ENCODE data around the gene ING5.
"Not testable (repeated sequence)": the region's sequence is repeated elsewhere in the genome, so short reads cannot be mapped to it uniquely, and the experiment has no call there.

ING5 gene

DNA sequence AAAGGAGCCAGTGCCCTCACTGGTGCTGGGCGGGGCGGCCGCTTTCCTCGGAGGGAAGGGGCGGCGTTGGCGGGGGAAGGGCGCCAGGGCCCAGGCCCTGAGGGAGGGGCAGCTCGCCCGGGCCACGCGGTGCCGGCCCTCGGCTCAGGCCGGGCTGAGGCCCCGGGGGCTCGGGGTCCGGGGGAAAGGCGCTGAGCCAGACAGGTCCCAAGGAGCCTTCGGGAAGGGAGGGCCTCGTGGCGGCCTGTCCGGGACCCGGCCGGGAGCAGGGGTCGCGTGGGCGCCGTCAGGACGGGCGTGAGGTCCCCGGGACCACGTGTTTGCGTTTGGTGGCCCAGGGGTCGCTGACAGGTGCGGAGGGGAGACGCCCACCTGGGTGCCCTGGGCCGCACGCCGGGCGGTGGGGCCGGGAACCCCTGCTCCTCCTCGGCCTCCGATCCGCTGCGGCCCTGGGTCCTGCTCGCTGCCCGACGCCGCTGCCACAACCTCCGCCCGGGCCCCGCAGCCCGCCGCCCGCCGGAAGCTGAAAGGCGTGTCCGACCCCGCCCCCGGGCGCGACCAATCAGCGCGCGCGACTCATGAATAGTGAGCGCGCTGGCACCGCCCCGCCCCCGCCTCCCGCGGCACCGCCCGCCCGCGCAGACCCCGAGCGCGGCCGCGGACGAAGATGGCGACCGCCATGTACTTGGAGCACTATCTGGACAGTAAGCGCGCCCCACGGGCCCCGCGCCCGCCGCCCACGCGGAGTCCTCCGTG, at the start of gene ING5:
ING5 (plus strand) TSS at position 641 of the 756 bp plus-strand sequence; CDS start at position 668, 27 bp downstream.
- H3K9me3 Mint-ChIP-seq, result peaks cover under 1% of the 10 kb centered on the region
- DNase-seq, result peak; percentile 98
- H3K36me3 Mint-ChIP-seq (ENCODE audit: low read depth), result peaks cover 45% of the 10 kb centered on the region
- H3K27ac Mint-ChIP-seq, result peak within 1 kb of the TSS; percentile 94
- H3K4me3 Mint-ChIP-seq, result peak within 1 kb of the TSS; percentile 89
- no peaks in the 10 kb centered on the region for H3K27me3 Mint-ChIP-seq
- peaks cover 34% of the 10 kb centered on the region for H3K4me1 Mint-ChIP-seq (ENCODE audit: low read depth)

DNA sequence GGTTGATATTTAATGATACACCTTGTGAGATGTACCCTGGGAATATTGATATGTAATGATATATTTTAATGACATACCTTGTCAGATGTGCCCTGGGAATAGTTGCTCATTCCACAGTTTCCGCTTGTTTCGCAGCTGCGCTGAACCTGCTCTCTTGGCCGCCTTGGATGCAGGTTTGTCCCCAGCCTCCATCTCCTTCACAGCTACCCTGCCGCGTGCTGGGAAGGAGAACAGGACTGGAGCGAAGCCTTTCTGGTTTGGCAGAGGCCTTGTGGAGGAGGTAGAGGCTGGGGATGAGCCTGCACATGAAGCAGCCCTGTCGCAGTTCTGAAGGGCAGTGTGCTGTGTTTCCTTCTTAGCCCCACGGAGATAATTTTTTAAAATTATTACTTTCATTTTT, 49.7 kb upstream of the ING5 start:
- no peak overlapping the region for H3K27ac Mint-ChIP-seq
- no peaks in the 10 kb centered on the region for H3K27me3 Mint-ChIP-seq
- H3K4me1 Mint-ChIP-seq (ENCODE audit: low read depth), result peaks cover 11% of the 10 kb centered on the region
- H3K36me3 Mint-ChIP-seq (ENCODE audit: low read depth), result peaks cover 63% of the 10 kb centered on the region
- H3K9me3 Mint-ChIP-seq, result no peaks in the 10 kb centered on the region
- H3K4me3 Mint-ChIP-seq, result no peak overlapping the region
- DNase-seq, result no peak

DNA sequence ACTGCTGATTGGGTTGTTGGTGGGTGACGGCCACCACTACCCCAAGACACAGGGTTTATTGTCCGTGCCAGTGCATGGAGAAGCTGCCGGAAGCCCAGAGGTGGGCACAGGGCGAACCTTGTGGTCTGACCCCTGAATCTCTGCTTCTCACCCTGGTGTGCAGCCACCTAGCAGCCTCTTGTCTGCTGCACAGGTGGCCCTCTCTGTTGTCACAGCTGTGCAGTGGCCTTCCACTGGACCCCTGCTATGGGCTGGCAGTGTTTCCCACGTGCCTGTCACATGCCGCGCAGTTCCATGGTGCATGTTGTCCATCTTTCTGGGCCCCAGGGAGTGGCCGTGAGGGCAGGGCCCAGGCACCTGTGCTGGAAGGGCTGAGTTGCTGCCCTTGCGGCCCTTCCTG, 49.1 kb upstream of the ING5 start:
- Mint-ChIP-seq H3K27me3 (no peaks in the 10 kb centered on the region), H3K9me3 (no peaks in the 10 kb centered on the region), H3K36me3 (ENCODE audit: low read depth) (peaks cover 69% of the 10 kb centered on the region)

DNA sequence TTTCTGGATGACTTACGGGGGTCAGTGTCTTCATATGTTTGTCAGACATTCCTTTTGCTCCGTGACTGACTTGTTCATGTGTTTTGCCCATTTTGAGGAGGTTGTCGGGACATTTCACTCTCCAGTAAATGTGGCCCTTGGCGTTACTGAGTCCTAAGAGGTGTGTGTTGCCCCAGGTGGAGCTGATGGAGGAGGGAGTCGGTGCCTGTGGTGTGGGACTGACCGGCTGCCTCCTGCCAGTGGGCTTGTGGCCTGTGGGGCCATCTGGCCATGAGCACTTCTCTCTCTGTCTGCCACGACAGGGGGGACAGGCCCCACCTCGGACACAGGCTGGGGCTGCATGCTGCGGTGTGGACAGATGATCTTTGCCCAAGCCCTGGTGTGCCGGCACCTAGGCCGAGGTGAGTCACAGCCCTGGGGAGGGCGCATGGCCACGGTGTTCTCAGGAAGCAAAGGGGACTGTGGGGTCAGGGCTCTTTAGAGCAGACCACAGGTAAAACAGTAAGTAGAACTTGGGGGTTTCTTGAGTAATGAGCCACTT, 48.6 kb upstream of the ING5 start:
- Mint-ChIP-seq H3K4me3 (no peak overlapping the region), H3K9me3 (no peaks in the 10 kb centered on the region), H3K4me1 (ENCODE audit: low read depth) (peaks cover 11% of the 10 kb centered on the region), H3K36me3 (ENCODE audit: low read depth) (peaks cover 73% of the 10 kb centered on the region), H3K27ac (no peak overlapping the region), H3K27me3 (no peaks in the 10 kb centered on the region)
- no peak for DNase-seq

More for the DNA sequence above, 49.1 kb upstream of the ING5 start:
- Mint-ChIP-seq H3K4me3 (no peak overlapping the region), H3K4me1 (ENCODE audit: low read depth) (peaks cover 11% of the 10 kb centered on the region), H3K27ac (no peak overlapping the region)
- no peak for DNase-seq

DNA sequence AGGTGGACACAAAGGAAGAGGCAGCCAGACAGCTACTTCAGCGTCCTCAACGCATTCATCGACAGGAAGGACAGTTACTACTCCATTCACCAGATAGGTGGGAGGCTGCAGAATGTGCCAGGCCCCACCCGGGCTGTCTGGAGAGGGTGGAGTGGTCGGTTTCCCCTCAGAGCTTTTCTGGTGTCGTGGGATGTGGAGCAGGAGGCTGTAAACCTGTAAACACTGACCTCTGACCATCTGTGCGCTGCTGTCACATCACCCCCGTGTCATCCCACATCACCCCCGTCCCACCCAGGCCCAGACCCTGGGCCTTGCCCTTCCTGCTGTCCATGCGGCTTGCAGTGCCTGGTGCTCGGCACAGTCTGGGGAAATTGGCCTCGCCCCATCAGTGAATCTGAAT, 47.3 kb upstream of the ING5 start:
- H3K36me3 Mint-ChIP-seq (ENCODE audit: low read depth), result peaks cover 85% of the 10 kb centered on the region
- H3K27me3 Mint-ChIP-seq, result no peaks in the 10 kb centered on the region
- H3K27ac Mint-ChIP-seq, result no peak overlapping the region
- no peaks in the 10 kb centered on the region for H3K9me3 Mint-ChIP-seq
- H3K4me3 Mint-ChIP-seq, result no peak overlapping the region
- no peak for DNase-seq
- H3K4me1 Mint-ChIP-seq (ENCODE audit: low read depth), result peaks cover 3% of the 10 kb centered on the region

DNA sequence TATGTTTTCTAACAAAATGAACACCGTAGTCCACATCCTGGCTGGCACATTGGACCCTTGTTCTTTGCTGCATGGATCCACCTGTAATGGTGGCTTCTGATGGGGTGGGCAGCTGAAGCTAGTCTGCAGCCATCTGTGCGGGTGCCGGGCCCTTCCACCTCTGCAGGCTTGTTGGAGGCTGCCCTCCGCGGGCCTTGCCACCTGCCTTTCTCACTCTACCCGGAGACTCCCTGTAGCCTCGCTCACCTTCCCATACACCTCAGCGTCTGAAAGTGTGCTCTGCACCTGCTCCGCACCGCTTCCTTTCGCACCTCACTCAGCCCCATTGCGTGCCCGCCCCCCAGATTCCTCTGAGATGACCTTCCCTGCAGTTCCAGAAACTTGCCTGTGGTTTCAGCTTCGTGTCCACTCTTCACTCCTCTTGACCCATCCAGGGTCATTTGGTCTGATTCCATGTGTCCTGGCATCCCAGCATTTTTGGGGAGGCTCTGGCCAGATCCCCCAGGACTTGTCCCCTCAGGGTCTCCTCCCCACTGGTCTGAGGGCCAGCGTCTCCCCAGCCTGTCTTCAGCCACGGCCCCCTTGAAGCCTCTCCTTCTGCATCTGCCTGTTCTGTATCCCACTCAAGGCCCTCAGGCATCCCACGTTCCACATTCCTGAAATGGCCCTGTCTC, 46.2 kb upstream of the ING5 start:
- no peak for DNase-seq
- H3K9me3 Mint-ChIP-seq, result no peaks in the 10 kb centered on the region
- H3K4me1 Mint-ChIP-seq (ENCODE audit: low read depth), result no peaks in the 10 kb centered on the region
- H3K27ac Mint-ChIP-seq, result no peak overlapping the region
- no peaks in the 10 kb centered on the region for H3K27me3 Mint-ChIP-seq
- peaks cover 94% of the 10 kb centered on the region for H3K36me3 Mint-ChIP-seq (ENCODE audit: low read depth)
- no peak overlapping the region for H3K4me3 Mint-ChIP-seq

DNA sequence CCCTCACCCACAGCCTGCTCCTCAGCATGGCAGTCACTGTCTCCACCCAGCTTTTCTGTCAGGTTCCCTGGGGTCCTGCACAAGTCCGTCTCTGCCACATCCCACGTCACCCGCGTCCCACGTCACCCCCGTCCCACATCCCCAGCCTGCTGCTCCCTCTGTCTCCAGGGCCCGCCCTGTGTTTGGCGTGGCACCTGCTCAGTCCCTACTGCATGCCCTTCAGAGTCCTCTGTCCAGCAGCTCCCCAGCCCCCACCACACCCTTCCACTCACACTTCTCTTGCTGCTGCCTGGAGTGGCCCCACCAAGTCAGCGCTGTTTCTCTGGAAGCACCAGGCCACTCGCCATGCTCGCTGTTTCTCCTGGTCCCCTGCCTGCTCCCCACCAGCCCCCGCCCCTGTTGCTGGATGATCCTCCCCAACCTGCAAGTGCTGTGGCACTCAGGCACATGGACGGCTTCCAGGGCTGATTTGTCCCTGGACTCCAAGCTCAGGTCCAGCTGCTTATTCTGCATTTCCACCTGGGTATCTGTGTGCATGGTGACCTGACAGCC, 45.6 kb upstream of the ING5 start:
- Mint-ChIP-seq H3K4me1 (ENCODE audit: low read depth) (no peaks in the 10 kb centered on the region), H3K27me3 (no peaks in the 10 kb centered on the region), H3K4me3 (no peak overlapping the region), H3K27ac (peak overlapping the region; percentile 37), H3K9me3 (no peaks in the 10 kb centered on the region), H3K36me3 (ENCODE audit: low read depth) (peaks cover 94% of the 10 kb centered on the region)
- DNase-seq, result no peak

DNA sequence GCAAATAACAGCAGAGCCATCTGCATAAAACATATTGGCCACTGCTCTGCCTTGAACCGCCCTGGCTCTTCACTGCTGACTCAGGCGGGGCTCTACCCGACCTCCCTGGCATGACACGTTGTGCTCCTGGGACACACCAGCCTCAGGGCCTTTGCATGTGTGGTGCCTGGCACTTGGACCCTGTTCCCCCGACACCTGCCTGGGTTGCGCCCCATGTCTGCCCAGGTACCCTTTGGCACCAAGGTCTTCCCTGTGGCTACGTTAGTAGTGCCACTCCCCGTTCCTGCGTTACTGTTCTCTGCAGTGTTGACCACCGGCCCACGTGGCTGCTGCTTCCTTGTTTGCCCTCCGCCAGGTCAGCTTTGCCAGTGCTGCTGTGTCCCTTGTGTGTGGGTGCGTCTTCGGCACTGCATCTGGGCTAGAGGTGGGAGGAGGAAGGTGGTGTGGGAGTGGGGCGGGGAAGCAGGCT, 44.0 kb upstream of the ING5 start:
- H3K9me3 Mint-ChIP-seq, result no peaks in the 10 kb centered on the region
- H3K4me3 Mint-ChIP-seq, result no peak overlapping the region
- H3K27me3 Mint-ChIP-seq, result no peaks in the 10 kb centered on the region
- no peak overlapping the region for H3K27ac Mint-ChIP-seq
- DNase-seq, result no peak
- H3K36me3 Mint-ChIP-seq (ENCODE audit: low read depth), result peaks cover 92% of the 10 kb centered on the region
- H3K4me1 Mint-ChIP-seq (ENCODE audit: low read depth), result no peaks in the 10 kb centered on the region

DNA sequence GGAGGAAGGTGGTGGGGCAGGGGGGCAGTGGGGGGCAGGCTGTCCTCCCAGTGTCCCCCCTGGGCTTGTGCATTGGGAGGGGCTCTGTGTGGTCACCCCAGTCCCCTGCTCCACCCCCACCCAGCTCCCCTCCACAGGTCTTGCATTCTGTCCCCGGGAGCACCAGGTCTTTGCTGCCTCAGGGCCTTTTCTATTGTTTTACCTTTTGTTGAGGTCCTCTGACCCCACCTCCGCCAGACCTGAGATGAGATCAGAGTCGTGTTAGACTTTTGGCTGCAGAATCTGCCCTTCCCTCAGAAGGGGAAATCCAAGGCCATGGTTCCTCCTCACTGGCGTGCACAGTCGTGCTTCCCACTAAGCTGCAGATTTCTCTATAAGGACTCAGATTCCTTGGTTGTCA, 43.5 kb upstream of the ING5 start:
- Mint-ChIP-seq H3K4me1 (ENCODE audit: low read depth) (no peaks in the 10 kb centered on the region), H3K36me3 (ENCODE audit: low read depth) (peaks cover 89% of the 10 kb centered on the region), H3K27me3 (no peaks in the 10 kb centered on the region), H3K4me3 (no peak overlapping the region), H3K9me3 (no peaks in the 10 kb centered on the region), H3K27ac (no peak overlapping the region)
- no peak for DNase-seq

DNA sequence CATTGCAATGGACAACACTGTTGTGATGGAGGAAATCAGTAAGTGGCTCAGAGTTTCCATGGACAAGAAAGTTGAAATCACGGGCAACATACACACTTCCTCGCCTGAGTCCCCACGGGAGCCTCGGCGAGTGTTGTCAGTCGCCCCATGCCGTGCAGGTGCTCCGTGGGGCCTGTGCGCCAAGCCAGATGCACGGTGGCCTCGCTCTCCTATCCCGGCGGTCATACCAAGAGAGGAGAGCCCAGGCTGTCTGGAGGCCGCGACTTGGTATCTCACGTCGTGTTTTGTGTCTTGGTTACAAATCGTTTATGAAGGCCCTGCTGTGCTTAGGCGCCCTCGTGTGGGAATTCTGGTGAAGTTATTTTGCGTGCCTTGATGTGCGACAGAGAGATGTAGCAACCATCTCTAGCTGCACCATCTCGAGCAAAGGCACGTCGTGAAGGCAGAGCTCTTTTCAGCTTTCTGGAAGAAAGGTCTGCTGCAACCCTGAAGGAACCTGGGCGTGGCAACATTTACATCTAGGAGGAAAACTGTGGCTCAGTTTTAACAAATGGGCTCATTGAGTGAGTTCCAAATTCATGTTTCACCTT, 42.6 kb upstream of the ING5 start:
- Mint-ChIP-seq H3K9me3 (no peaks in the 10 kb centered on the region), H3K27ac (no peak overlapping the region), H3K36me3 (ENCODE audit: low read depth) (peaks cover 84% of the 10 kb centered on the region), H3K27me3 (no peaks in the 10 kb centered on the region), H3K4me1 (ENCODE audit: low read depth) (peaks cover 2% of the 10 kb centered on the region), H3K4me3 (no peak overlapping the region)
- peak; percentile 54 for DNase-seq

DNA sequence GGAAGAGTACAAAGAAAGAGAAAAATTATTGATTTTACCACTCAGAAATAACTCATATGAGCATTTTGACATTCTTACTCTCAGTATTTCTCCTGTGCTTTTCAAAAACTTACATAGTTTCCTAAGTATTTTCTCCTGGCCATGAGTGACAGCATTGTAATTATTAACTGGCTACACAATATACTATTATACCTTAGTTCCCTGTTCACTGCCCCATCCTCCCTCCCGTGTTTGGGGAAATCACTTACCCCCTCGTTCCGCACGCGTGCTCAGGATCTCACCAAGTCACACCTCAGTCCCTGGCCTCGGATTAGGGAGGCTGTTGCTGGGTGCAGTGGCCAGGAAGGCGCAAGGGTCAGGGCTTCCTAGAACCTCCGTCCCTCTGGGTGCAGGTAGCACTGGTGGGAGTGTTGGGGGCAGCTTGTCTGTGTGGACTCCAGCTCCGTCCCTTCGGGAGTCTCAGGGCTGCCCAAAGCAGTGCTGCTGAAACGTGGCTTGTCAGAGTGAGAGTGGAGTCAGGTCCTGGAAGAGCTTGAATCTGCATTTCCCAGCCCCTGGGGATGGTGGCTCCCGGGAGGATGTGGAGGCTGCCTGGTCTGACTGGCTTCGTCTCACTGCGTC, 41.1 kb upstream of the ING5 start:
- no peak overlapping the region for H3K27ac Mint-ChIP-seq
- peaks cover 14% of the 10 kb centered on the region for H3K4me1 Mint-ChIP-seq (ENCODE audit: low read depth)
- H3K4me3 Mint-ChIP-seq, result no peak overlapping the region
- H3K9me3 Mint-ChIP-seq, result no peaks in the 10 kb centered on the region
- peaks cover 76% of the 10 kb centered on the region for H3K36me3 Mint-ChIP-seq (ENCODE audit: low read depth)
- DNase-seq, result no peak
- no peaks in the 10 kb centered on the region for H3K27me3 Mint-ChIP-seq

DNA sequence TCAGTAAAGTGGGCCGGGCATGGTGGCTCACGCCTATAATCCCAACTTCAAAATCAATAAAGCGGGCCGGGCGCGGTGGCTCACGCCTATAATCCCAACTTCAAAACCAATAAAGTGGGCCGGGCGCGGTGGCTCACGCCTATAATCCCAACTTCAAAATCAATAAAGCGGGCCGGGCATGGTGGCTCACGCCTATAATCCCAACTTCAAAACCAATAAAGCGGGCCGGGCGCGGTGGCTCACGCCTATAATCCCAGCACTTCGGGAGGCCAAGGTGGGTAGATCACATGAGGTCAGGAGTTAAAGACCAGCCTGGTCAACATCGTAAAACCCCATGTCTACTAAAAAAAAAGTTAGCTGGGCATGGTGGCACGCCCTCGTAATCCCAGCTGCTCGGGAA, 39.1 kb upstream of the ING5 start:
- H3K27ac Mint-ChIP-seq, H3K4me3 Mint-ChIP-seq, H3K27me3 Mint-ChIP-seq, DNase-seq, H3K9me3 Mint-ChIP-seq: not testable (repeated sequence)
- Mint-ChIP-seq H3K4me1 (ENCODE audit: low read depth) (peaks cover 16% of the 10 kb centered on the region), H3K36me3 (ENCODE audit: low read depth) (peaks cover 75% of the 10 kb centered on the region)

DNA sequence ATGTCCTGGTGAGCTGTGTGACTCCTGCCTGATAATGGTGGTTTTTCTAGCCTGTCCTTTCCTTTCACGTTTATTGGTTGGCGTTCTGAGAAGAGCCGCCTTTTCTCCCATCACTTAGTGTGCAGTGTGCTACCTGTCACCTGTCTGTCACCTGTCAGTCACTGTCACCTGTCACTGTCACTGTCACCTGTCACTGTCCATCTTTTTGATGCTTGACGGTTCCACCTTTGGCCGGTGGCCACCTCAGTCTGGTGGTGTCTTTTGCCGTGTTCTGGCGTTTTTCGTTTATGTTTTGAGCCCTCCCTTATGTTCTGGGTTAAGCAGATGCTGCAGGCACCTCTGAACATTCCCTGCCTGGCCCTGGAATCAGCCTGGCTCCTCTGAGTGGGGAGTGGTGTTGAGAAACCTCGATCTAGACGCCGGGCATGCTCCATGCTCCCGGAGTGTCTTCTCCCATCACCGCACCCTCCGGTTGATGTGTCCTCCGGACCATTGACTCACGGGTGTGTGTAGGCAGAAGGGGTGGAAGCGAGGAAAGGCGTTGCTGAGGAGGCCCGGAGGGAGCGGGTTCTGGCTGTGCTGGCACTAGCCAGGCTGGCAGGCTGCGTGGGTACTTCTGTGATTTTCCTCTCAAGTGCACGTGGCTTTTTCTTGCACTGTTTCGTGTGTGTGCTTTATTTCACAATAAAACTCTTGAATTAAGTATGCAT, 36.0 kb upstream of the ING5 start:
- H3K4me1 Mint-ChIP-seq (ENCODE audit: low read depth), result peaks cover 16% of the 10 kb centered on the region
- no peak overlapping the region for H3K4me3 Mint-ChIP-seq
- H3K27ac Mint-ChIP-seq, result peak overlapping the region; percentile 62
- no peaks in the 10 kb centered on the region for H3K9me3 Mint-ChIP-seq
- no peaks in the 10 kb centered on the region for H3K27me3 Mint-ChIP-seq
- DNase-seq, result no peak
- H3K36me3 Mint-ChIP-seq (ENCODE audit: low read depth), result peaks cover 74% of the 10 kb centered on the region

Measured in activated T-cell treated with anti-CD3 and anti-CD28 coated beads, Interleukin-2, amount 50 U/mL, for 24 hours (primary cell).